Measurements from ENCODE around the gene TMEM201.
"Not testable (repeated sequence)": the region's sequence is repeated elsewhere in the genome, so short reads cannot be mapped to it uniquely, and the experiment has no call there.

TMEM201 gene

DNA sequence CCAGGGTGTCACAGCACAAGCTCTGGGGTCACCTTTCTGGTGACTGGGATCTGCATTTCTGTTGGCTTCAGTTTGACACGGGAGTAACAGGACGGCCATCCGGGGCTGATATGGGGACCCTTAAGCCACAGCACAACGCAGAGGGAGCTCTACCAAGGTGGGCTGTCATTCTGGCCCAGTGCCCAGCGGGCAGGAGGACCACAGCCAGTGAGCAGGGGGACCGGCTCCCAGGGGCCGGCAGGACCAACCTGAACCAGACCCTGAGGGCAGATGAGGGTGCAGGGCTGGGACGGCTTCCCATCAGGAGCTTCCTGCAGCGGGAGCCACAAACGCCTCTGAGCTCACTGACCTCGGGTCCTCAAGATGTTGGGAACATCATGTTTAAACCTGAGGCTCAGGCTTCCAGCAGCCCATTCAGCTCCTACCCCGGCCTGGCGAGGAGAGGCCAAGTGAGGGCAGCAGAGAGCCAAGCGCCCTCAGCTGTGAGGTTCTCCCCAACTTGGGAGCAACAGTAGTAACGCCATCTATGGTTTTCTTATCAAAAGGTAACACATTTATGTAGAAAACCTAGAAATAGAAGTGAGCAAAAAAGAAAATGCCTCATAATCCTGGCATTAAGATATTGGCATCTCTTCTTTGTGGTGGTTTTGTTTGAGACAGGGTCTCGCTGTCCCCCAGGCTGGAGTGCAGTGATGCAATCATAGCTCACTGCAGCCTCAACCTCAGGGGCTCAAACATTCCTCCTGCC lies 26.8 kb downstream of the TMEM201 start:
- Mint-ChIP-seq H3K4me1 (ENCODE audit: low read depth) (no peaks in the 10 kb centered on the region), H3K36me3 (ENCODE audit: low read depth) (peaks cover 3% of the 10 kb centered on the region), H3K27me3 (peaks cover 5% of the 10 kb centered on the region), H3K9me3 (no peaks in the 10 kb centered on the region), H3K4me3 (no peak overlapping the region), H3K27ac (no peak overlapping the region)

DNA sequence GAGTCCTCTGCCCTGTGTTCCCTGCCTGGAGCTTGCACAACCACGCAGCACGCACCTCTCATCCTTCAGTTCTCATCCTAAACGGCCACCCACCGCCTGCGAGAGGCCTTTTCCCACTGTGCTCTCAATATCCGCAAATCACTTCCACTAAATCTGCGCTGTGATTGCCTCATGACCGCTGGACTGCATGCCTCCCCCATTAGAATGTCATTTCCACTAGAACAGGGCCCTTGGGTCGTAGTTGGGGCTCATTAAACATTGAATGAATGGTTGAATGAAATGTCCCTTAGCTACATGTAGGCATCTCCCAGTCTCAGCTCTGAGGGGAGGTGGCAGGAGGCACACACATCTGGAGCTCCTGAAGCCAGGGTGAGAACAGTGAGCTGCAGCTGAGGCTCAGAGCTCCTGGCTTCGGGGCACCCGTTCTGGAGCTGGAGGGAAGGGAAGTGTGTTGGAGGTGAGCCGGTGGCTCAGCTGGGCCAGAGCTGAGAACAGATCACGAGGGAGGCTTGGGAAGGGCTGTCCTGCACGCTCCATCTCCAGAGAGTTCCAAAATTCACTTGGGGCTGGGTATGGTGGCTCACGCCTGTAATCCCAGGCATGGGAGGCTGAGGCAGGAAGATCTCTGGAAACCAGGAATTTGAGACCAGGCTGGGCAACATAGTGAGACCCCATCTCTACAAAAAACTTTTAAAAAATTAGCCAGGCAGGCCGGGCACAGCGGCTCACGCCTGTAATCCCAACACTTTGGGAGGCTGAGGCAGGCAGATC lies 30.4 kb downstream of the TMEM201 start:
- Mint-ChIP-seq H3K27me3 (peaks cover 5% of the 10 kb centered on the region), H3K4me1 (ENCODE audit: low read depth) (peaks cover 2% of the 10 kb centered on the region), H3K27ac (no peak overlapping the region), H3K4me3 (no peak overlapping the region), H3K36me3 (ENCODE audit: low read depth) (no peaks in the 10 kb centered on the region), H3K9me3 (no peaks in the 10 kb centered on the region)

DNA sequence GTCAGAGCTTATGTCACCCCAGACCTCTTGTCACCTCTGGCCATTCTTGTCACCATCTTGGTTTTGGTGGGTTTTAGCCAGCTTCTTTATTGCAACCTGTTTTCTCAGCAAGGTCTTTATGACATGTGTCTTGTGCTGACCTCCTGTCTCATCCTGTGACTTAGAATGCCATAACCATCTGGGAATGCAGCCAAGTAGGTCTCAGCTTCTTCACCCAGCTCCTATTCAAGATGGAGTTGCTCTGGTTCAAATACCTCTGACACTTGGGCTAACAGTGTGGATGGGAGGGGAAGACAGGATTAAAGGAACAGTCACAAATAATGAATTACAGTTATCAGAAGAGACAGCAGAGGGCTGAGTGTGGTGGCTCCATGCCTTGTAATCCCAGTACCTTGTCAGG lies 32.3 kb downstream of the TMEM201 start:
- peaks cover 5% of the 10 kb centered on the region for H3K27me3 Mint-ChIP-seq
- H3K4me1 Mint-ChIP-seq (ENCODE audit: low read depth), result peaks cover 9% of the 10 kb centered on the region
- H3K27ac Mint-ChIP-seq, result no peak overlapping the region
- no peaks in the 10 kb centered on the region for H3K9me3 Mint-ChIP-seq
- H3K4me3 Mint-ChIP-seq, result no peak overlapping the region
- no peaks in the 10 kb centered on the region for H3K36me3 Mint-ChIP-seq (ENCODE audit: low read depth)

DNA sequence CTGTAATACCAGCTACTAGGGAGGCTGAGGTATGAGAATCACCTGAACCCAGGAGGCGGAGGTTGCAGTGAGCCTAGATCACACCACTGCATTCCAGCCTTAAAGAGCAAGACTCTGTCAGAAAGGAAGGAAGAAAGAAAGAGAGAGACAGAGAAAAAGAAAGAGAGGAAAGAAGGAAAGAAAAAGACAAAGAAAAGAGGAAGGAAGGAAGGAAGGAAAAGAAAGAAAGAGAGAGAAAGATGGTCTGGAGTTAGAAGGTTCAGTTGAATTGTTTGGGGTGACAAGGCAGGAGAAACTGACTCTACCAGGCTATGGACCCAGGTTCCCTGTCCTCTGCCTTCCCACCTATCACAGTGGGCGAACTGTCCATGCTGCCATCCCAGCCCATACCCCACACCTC lies 35.4 kb downstream of the TMEM201 start:
- no peaks in the 10 kb centered on the region for H3K9me3 Mint-ChIP-seq
- no peak overlapping the region for H3K4me3 Mint-ChIP-seq
- H3K36me3 Mint-ChIP-seq (ENCODE audit: low read depth), result no peaks in the 10 kb centered on the region
- H3K27me3 Mint-ChIP-seq, result peaks cover under 1% of the 10 kb centered on the region
- H3K4me1 Mint-ChIP-seq (ENCODE audit: low read depth), result peaks cover 33% of the 10 kb centered on the region
- H3K27ac Mint-ChIP-seq, result peak overlapping the region; percentile 73

DNA sequence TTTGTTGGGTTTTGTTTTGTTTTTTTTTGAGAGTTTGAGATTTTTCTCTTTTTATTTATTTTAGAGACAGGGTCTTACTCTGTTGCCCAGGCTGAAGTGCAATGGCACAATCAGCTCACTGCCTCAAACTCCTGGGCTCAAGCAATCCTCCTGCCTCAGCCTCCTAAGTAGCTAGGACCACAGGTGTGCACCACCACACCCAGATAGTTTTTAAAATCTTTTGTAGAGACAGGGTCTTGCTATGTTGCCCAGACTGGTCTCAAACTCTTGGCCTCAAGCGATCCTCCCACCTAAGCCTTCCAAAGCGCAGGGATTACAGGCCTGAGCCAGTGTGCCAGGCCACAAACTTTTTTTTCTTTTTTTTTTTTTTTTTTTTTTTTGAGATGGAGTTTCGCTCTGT lies 36.3 kb downstream of the TMEM201 start:
- H3K36me3 Mint-ChIP-seq (ENCODE audit: low read depth); H3K4me3 Mint-ChIP-seq; H3K27me3 Mint-ChIP-seq; H3K9me3 Mint-ChIP-seq: not testable (repeated sequence)
- H3K27ac Mint-ChIP-seq, result peak overlapping the region; percentile 31
- peaks cover 33% of the 10 kb centered on the region for H3K4me1 Mint-ChIP-seq (ENCODE audit: low read depth)

DNA sequence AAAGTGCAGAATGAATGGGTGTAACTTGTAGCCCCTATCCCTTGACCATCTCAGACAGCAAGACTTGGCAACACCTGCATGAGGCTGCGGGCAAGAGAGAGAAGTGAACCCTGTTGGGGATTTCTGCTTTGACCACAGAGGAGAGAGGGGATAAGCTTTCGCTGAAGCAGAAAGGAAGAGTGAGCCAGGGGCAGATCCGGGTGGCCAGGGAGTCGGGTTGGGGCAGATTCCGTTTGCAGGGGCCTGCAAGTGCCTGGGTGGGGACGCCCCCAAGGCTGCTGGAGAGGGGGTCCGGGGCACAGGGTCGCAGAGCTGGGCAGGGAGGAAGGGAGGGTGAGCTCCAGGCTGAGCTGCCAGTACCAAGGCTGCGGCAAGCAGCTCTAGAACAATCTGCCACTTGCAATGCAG lies 37.5 kb downstream of the TMEM201 start:
- peaks cover 5% of the 10 kb centered on the region for H3K36me3 Mint-ChIP-seq (ENCODE audit: low read depth)
- H3K4me3 Mint-ChIP-seq, result peak overlapping the region; percentile 73

DNA sequence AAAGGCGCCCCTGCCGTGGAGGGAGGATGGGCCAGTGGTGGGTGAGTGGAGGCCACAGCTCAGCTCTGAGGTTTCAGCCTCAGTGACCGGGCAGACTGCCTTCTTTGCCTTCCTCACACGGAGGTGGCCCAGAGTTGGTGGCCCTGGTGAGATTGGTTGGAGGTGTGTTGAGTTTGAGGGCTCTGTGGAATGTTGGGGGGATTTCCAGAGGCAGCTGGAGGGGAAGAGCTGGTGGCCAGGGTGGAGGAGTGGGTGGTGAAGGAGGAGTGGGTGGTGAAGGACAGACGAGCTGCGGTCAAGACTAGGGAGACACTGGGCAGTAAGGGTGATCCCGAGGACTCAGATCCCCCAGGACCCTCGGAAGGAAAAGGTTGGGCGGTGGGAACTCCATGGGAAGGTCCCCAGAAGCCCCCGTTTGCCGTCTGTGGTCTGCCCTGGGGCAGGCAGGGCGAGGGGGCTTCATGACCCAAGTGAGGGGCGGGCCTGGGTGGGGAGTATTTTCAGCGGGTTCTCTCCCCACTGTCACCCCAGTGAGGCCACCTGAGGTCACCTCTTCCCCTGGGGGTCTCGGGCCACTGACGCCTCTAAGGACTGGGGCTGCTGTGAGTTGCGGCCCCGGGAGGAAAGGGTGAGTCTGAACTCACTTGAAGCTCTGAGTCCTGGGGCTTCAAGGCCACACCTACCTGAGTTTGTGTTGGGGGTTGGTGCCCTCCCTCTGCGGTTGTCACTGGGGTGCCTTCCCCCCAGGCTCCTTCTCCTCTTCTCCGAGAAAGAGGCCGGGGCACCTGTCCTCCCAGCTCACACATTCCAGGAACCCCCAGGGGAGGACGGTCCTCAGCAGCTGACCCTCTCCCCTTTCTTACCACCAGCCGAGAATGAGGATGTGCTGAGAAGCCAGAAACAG lies 40.1 kb downstream of the TMEM201 start:
- Mint-ChIP-seq H3K4me1 (ENCODE audit: low read depth) (peaks cover 69% of the 10 kb centered on the region), H3K4me3 (peak overlapping the region; percentile 91), H3K9me3 (no peaks in the 10 kb centered on the region), H3K27ac (peak overlapping the region; percentile 97), H3K36me3 (ENCODE audit: low read depth) (peaks cover 21% of the 10 kb centered on the region), H3K27me3 (no peaks in the 10 kb centered on the region)

More for the DNA sequence above, 37.5 kb downstream of the TMEM201 start:
- no peaks in the 10 kb centered on the region for H3K27me3 Mint-ChIP-seq
- no peaks in the 10 kb centered on the region for H3K9me3 Mint-ChIP-seq
- peaks cover 43% of the 10 kb centered on the region for H3K4me1 Mint-ChIP-seq (ENCODE audit: low read depth)
- peak overlapping the region; percentile 59 for H3K27ac Mint-ChIP-seq

DNA sequence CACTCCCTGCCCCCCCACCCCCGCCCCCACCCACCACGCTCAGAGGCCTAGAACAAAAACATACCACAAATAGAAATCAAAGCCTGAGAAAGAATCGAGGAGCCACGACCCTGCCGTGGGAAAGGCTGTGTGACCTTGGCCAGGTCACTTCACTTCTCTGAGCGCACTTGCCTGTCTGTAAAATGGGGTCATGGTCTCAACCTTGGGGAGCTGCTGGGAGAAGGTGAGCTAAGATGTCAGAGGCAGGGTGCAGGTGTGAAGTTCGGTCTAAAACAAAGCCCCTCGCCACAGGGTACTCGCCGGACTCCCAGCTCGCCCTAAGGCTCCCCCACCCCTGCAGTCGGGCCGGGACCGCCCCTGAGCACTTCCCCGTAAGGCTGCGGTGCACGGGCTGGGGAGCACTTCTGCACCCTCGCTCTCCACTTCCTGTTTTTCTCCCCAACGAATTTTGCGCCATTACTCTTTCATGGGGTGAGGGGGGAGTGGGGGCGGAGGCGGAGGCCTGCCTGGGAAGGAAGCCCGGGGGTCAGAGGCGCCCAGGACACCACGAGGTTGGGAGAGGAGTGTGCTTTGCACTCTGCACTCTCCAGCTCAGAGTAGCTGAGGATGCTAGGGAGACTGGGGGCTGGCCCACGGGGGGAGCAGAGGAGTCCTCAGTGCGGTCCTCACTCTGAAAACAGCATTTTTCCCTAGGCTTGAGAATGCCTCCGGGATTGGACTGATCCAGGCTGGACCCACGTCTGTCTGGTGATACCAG lies 40.9 kb downstream of the TMEM201 start:
- Mint-ChIP-seq H3K36me3 (ENCODE audit: low read depth) (peaks cover 29% of the 10 kb centered on the region), H3K4me1 (ENCODE audit: low read depth) (peaks cover 73% of the 10 kb centered on the region), H3K27ac (peak overlapping the region; percentile 97), H3K9me3 (no peaks in the 10 kb centered on the region), H3K27me3 (no peaks in the 10 kb centered on the region), H3K4me3 (peak overlapping the region; percentile 91)

DNA sequence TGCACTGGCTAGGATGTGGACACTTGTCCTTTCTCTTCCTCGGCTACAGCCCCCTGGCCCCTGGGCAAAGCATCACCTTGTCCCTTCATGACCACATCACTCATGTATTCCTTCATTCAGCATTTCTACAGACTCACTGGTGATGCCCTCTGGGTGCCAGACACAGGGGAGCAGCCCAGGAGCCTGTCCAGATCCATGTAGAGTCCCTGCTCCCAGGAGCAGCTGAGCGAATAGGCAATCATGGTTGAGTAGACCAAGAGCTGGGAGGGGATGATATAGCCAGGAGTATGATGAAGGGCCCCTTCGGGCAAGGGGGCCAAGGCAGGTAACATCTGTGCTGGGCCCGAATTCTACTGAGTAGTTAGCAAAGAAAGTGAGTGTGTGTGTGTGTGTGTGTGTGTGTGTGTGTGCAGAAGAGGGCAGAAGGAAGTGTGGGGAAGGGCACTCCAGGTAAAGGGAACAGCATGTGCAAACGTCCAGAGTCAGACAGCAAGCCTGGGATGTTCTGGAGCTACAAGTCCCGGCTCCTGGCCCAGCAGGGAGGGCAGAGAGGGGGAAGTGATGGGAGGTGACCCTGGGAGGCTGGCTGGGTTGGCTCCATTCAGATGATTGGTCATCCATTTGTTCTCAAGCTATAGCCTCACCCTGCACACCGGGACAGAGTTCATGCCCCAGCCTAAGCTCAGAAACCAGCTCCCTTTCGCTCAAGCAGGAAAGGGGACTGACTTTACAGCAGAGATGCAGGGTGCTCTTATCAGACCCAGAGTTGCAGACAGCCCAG lies 41.8 kb downstream of the TMEM201 start:
- Mint-ChIP-seq H3K4me1 (ENCODE audit: low read depth) (peaks cover 82% of the 10 kb centered on the region), H3K4me3 (peak overlapping the region; percentile 91), H3K27ac (peak overlapping the region; percentile 97), H3K36me3 (ENCODE audit: low read depth) (peaks cover 38% of the 10 kb centered on the region), H3K9me3 (no peaks in the 10 kb centered on the region), H3K27me3 (no peaks in the 10 kb centered on the region)

DNA sequence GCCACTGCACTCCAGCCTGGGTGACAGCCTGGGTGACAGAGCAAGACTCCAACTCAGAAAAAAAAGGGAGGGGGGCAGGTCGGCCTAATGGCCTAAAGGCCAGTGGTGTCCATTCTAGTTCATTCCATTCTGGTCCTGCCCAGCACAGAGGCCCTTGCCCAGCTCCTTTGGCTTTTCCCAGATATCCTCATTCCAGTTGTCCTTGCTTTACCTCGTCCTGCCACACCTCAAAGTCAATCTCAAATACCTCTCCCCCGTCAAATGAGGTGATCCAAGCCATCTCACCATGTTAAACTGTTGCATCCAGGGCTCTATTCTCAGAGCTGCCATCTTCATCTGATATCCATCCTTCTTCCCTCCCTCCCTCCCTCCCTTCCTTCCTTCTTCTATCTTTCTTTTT lies 42.9 kb downstream of the TMEM201 start:
- Mint-ChIP-seq H3K4me1 (ENCODE audit: low read depth) (peaks cover 81% of the 10 kb centered on the region), H3K36me3 (ENCODE audit: low read depth) (peaks cover 46% of the 10 kb centered on the region), H3K27ac (peak overlapping the region; percentile 97), H3K9me3 (no peaks in the 10 kb centered on the region), H3K27me3 (no peaks in the 10 kb centered on the region), H3K4me3 (peak overlapping the region; percentile 91)

DNA sequence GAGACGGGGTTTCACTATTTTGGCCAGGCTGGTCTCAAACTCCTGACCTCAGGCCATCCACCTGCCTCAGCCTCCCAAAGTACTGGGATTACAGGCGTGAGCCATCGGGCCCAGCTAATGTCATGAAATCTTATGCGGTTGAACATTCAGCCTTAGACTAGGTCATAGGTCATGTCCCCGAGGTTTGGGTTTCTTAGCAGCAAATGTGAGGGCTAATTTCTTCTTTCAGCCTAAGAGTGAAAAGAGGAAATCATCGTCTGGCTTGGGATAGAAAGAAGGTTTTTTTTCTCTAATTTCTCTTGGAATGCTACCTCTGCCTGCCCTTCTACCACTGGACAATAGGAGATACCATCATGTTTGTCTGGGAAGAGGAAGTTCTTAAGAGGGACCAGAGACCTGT lies 44.8 kb downstream of the TMEM201 start:
- Mint-ChIP-seq H3K4me1 (ENCODE audit: low read depth) (peaks cover 78% of the 10 kb centered on the region), H3K27me3 (no peaks in the 10 kb centered on the region), H3K36me3 (ENCODE audit: low read depth) (peaks cover 58% of the 10 kb centered on the region), H3K9me3 (no peaks in the 10 kb centered on the region), H3K27ac (peak overlapping the region; percentile 97), H3K4me3 (peak overlapping the region; percentile 91)

DNA sequence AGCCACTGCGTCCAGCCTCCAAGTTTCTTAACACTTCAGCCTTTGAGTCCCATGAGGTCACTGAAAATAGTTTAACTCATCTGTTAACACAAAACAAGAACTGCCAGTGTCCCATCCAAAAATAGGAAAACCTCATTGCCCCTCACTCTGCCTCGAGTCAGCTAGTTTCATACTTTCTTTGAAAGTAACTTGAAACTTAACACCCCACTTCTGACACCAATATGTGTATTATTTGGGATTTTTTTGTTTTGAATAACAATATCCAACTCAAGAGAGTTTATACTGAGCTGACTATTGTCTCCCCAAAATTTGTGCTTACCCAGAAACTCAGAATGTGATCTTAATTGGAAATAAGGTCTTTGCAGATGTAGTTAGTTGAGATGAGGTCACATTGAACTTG lies 45.9 kb downstream of the TMEM201 start:
- Mint-ChIP-seq H3K9me3 (no peaks in the 10 kb centered on the region), H3K4me1 (ENCODE audit: low read depth) (peaks cover 86% of the 10 kb centered on the region), H3K27ac (peak overlapping the region; percentile 97), H3K36me3 (ENCODE audit: low read depth) (peaks cover 63% of the 10 kb centered on the region), H3K4me3 (peak overlapping the region; percentile 19), H3K27me3 (no peaks in the 10 kb centered on the region)

DNA sequence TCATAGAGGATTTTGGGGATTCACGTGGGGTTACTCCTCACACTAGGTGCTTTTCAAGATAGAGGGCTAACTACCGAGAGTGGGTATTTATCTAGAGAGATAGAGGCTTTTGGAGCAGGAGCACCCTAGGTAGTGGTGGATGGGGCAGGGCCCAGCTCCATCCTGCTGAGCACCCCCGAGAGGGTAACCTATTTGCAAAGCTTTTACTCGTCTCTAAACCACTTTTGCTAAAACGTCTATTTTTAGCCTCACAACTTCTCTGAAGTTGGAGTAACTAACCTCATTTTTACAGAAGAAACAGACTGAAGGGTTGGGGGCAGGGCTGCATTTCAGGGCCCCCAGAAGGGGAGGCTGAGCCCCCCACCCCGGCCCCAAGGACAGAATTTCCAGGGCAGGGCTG lies 50.5 kb downstream of the TMEM201 start:
- Mint-ChIP-seq H3K4me3 (peak overlapping the region; percentile 67), H3K27ac (peak overlapping the region; percentile 76), H3K4me1 (ENCODE audit: low read depth) (peaks cover 84% of the 10 kb centered on the region), H3K9me3 (no peaks in the 10 kb centered on the region), H3K27me3 (no peaks in the 10 kb centered on the region), H3K36me3 (ENCODE audit: low read depth) (peaks cover 59% of the 10 kb centered on the region)
